Measurements from ENCODE around the gene NMUR1.

Gene NMUR1

GRCh38 chr2:231549446-231550239 is 19.4 kb upstream of the NMUR1 start:
- DNase-seq, result no peak

GRCh38 chr2:231548752-231549151 is 18.5 kb upstream of the NMUR1 start:
- no peak for DNase-seq

GRCh38 chr2:231547315-231548110 is 17.3 kb upstream of the NMUR1 start:
- no peak for DNase-seq

GRCh38 chr2:231546014-231546715 is 15.9 kb upstream of the NMUR1 start:
- no peak for DNase-seq

GRCh38 chr2:231545105-231545902 is 15.1 kb upstream of the NMUR1 start:
- no peak for DNase-seq

GRCh38 chr2:231542136-231542535 is 11.9 kb upstream of the NMUR1 start:
- DNase-seq, result no peak

GRCh38 chr2:231541645-231542044 is 11.4 kb upstream of the NMUR1 start:
- DNase-seq, result no peak

- no peak for DNase-seq
Measured at GRCh38 chr2:231539991-231540390, 9.7 kb upstream of the NMUR1 start.

GRCh38 chr2:231535961-231536360 is 5.7 kb upstream of the NMUR1 start:
- no peak for DNase-seq

- no peak for DNase-seq
Measured at GRCh38 chr2:231533777-231534125, 3.5 kb upstream of the NMUR1 start.

GRCh38 chr2:231533086-231533776 is 3.0 kb upstream of the NMUR1 start:
- DNase-seq, result no peak

GRCh38 chr2:231532756-231533035 is 2.5 kb upstream of the NMUR1 start:
- no peak for DNase-seq

- DNase-seq, result no peak
Measured at GRCh38 chr2:231531883-231532755, 1.9 kb upstream of the NMUR1 start.

- DNase-seq, result no peak
Measured at GRCh38 chr2:231531466-231531865, 1.2 kb upstream of the NMUR1 start.

GRCh38 chr2:231528636-231529030 is 1.6 kb downstream of the NMUR1 start:
- no peak for DNase-seq

- DNase-seq, result no peak
Measured at GRCh38 chr2:231527955-231528635, 2.1 kb downstream of the NMUR1 start.

- DNase-seq, result no peak
Measured at GRCh38 chr2:231527091-231527395, 3.2 kb downstream of the NMUR1 start.

GRCh38 chr2:231526341-231527090 is 3.7 kb downstream of the NMUR1 start:
- DNase-seq, result no peak

- no peak for DNase-seq
Measured at GRCh38 chr2:231525248-231526163, 4.7 kb downstream of the NMUR1 start.

Measured in NCI-H748 treated with DMSO at 0.1 percent for 48 hours (cell line).